Activated gamma-delta T cell treated with Interleukin-2 at 50 U/mL for 16 hours (primary cell): ENCODE measurements around the gene CCDC136.

Experiments used
- DNase-seq: peaks from one replicate; pipeline ENCODE4 v3.0.0-alpha.2; 2020

The CCDC136 gene

GRCh38 chr7:128777156-128778123, 14.3 kb upstream of the CCDC136 start:
- no peak for DNase-seq

- DNase-seq, result no peak
Measured at GRCh38 chr7:128778946-128779345, 12.8 kb upstream of the CCDC136 start.

- no peak for DNase-seq
Measured at GRCh38 chr7:128781126-128781525, 10.6 kb upstream of the CCDC136 start.

- DNase-seq, result no peak
Measured at GRCh38 chr7:128781851-128782250, 9.9 kb upstream of the CCDC136 start.

- DNase-seq, result no peak
Measured at GRCh38 chr7:128783143-128783861, 8.5 kb upstream of the CCDC136 start.

- DNase-seq, result no peak
Measured at GRCh38 chr7:128785738-128786137, 6.0 kb upstream of the CCDC136 start.

GRCh38 chr7:128788446-128789412, 3.0 kb upstream of the CCDC136 start:
- DNase-seq, result no peak

- no peak for DNase-seq
Measured at GRCh38 chr7:128790315-128791041, 1.3 kb upstream of the CCDC136 start.

GRCh38 chr7:128791972-128792327, 182 bp downstream of the CCDC136 start:
- no peak for DNase-seq

- DNase-seq, result no peak
Measured at GRCh38 chr7:128792471-128793180, 858 bp downstream of the CCDC136 start.

- no peak for DNase-seq
Measured at GRCh38 chr7:128793181-128793547, 1.4 kb downstream of the CCDC136 start.

GRCh38 chr7:128794020-128794419, 2.3 kb downstream of the CCDC136 start:
- no peak for DNase-seq

- DNase-seq, result no peak
Measured at GRCh38 chr7:128794436-128794835, 2.7 kb downstream of the CCDC136 start.

GRCh38 chr7:128795129-128795528, 3.4 kb downstream of the CCDC136 start:
- DNase-seq, result no peak

- DNase-seq, result no peak
Measured at GRCh38 chr7:128796327-128796726, 4.6 kb downstream of the CCDC136 start.

GRCh38 chr7:128799451-128799850, 7.7 kb downstream of the CCDC136 start:
- no peak for DNase-seq

GRCh38 chr7:128800567-128800966, 8.8 kb downstream of the CCDC136 start:
- DNase-seq, result no peak

GRCh38 chr7:128801003-128801402, 9.2 kb downstream of the CCDC136 start:
- DNase-seq, result no peak

GRCh38 chr7:128801667-128802418, 10.1 kb downstream of the CCDC136 start:
- DNase-seq, result no peak

GRCh38 chr7:128804484-128804883, 12.7 kb downstream of the CCDC136 start:
- no peak for DNase-seq

- DNase-seq, result no peak
Measured at GRCh38 chr7:128805225-128805624, 13.5 kb downstream of the CCDC136 start.
